Panc1 (cell line): ENCODE data around the gene COQ8A.

ENCODE experiments used
- POLR2AphosphoS5 ChIP-seq: IDR thresholded peaks from 2 replicates; pipeline ENCODE4 v1.6.1; 2012; ENCODE audit warnings: mild to moderate bottlenecking, low read depth, low read length, moderate library complexity
- TCF7L2 ChIP-seq: IDR thresholded peaks from 2 replicates; pipeline ENCODE4 v1.6.1; 2011; ENCODE audit warnings: mild to moderate bottlenecking, low read depth, low read length, inconsistent platforms
- TF ChIP-seq, protein P1 (sequence below): fragments of 450-650 bp; IDR thresholded peaks from 2 replicates; pipeline ENCODE4 v1.5.1; 2017; ENCODE audit warnings: mild to moderate bottlenecking
- TF ChIP-seq, protein P2 (sequence below), 2 experiments: IDR thresholded peaks; 2 replicates each; pipeline ENCODE4 v1.6.1; 2011 to 2012; ENCODE audit warnings: low read depth in 2 of 2, control low read depth in 1 of 2, low read length in 1 of 2, mild to moderate bottlenecking in 1 of 2, moderate library complexity in 1 of 2; ENCODE audit not compliant: insufficient read depth in 1 of 2

DNA sequence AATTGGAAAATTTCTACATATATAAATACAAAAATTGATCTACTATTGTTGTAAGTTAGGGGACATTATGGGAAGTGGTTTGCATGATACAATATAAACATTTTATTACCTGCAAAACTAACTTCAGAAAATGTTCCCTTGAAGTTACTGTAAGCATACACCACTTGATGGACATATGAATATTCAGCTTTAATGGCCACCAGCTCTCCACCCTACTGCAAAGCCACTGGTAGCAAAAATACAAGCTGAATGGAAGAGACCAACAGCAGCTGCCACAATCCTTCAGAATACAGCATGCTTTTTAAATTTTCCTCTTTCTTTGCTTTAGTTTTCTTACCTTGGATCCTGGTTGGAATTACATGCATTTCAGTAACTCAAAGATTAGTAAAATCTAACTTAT, 69.8 kb downstream of the COQ8A start:
- TF ChIP-seq, protein P1, sequence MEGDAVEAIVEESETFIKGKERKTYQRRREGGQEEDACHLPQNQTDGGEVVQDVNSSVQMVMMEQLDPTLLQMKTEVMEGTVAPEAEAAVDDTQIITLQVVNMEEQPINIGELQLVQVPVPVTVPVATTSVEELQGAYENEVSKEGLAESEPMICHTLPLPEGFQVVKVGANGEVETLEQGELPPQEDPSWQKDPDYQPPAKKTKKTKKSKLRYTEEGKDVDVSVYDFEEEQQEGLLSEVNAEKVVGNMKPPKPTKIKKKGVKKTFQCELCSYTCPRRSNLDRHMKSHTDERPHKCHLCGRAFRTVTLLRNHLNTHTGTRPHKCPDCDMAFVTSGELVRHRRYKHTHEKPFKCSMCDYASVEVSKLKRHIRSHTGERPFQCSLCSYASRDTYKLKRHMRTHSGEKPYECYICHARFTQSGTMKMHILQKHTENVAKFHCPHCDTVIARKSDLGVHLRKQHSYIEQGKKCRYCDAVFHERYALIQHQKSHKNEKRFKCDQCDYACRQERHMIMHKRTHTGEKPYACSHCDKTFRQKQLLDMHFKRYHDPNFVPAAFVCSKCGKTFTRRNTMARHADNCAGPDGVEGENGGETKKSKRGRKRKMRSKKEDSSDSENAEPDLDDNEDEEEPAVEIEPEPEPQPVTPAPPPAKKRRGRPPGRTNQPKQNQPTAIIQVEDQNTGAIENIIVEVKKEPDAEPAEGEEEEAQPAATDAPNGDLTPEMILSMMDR = no peak
- TF ChIP-seq TCF7L2 (no peak), POLR2AphosphoS5 (no peak)
- TF ChIP-seq, protein P2, sequence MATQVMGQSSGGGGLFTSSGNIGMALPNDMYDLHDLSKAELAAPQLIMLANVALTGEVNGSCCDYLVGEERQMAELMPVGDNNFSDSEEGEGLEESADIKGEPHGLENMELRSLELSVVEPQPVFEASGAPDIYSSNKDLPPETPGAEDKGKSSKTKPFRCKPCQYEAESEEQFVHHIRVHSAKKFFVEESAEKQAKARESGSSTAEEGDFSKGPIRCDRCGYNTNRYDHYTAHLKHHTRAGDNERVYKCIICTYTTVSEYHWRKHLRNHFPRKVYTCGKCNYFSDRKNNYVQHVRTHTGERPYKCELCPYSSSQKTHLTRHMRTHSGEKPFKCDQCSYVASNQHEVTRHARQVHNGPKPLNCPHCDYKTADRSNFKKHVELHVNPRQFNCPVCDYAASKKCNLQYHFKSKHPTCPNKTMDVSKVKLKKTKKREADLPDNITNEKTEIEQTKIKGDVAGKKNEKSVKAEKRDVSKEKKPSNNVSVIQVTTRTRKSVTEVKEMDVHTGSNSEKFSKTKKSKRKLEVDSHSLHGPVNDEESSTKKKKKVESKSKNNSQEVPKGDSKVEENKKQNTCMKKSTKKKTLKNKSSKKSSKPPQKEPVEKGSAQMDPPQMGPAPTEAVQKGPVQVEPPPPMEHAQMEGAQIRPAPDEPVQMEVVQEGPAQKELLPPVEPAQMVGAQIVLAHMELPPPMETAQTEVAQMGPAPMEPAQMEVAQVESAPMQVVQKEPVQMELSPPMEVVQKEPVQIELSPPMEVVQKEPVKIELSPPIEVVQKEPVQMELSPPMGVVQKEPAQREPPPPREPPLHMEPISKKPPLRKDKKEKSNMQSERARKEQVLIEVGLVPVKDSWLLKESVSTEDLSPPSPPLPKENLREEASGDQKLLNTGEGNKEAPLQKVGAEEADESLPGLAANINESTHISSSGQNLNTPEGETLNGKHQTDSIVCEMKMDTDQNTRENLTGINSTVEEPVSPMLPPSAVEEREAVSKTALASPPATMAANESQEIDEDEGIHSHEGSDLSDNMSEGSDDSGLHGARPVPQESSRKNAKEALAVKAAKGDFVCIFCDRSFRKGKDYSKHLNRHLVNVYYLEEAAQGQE (IDR thresholded peaks at IDR 0.05; ENCODE audit: insufficient read depth in 1 of 2, low read depth in 2 of 2, low read length in 1 of 2) = no peak
